Choroid plexus epithelial cell (primary cell): ENCODE data around the gene OR10A6.

ENCODE experiments used
- DNase-seq: peaks from one replicate; pipeline ENCODE4 v3.0.0-alpha.2; 2010; ENCODE audit warnings: low read depth
- H3K4me3 ChIP-seq: 2 replicates; pipeline ENCODE4 v1.5.1; 2011; ENCODE audit warnings: low read depth, mild to moderate bottlenecking, control low read depth, low read length, moderate library complexity
- TF ChIP-seq, protein P1 (sequence below): conservative IDR thresholded peaks from 2 replicates; pipeline ENCODE4 v1.5.1; 2011; ENCODE audit warnings: low read depth, mild to moderate bottlenecking, control low read depth, inconsistent platforms, low read length, moderate library complexity

The OR10A6 gene

DNA sequence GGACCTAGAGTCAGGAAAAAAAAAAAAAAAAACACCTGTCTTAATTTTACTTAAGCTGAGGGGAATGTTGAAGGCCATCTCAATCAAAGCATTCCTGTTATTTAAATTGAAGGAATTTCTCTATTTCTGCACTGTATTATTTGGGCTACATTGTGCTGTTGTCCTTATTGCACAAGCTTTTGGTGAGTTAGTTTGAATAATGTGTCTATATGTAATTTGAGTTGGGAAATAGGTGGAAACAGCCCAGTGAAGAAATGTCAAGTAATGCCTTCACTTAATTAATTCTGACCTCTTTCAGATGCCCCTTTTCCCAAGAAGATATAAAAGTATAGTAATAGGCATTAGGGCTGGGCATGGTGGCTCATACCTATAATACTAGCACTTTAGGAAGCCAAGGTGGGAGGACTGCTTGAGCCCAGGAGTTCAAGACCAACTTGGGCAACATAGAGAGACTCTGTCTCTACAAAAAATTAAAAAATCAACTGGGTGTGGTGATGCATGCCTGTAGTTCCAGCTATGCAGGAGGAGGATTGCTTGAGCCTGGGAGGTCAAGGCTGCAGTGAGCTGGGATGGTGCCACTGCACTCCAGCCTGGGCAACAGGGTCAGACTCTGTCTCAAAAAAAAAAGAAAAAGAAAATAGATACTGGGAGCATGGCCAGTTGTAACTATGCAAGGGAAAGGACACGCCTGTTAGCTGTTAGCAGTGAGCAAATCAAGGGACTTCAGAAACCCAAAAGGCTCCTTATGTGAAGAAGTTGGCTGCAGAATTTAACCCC is 34.9 kb downstream of the OR10A6 start:
- no peak overlapping the region for H3K4me3 ChIP-seq
- DNase-seq, result no peak
- TF ChIP-seq, protein P1, sequence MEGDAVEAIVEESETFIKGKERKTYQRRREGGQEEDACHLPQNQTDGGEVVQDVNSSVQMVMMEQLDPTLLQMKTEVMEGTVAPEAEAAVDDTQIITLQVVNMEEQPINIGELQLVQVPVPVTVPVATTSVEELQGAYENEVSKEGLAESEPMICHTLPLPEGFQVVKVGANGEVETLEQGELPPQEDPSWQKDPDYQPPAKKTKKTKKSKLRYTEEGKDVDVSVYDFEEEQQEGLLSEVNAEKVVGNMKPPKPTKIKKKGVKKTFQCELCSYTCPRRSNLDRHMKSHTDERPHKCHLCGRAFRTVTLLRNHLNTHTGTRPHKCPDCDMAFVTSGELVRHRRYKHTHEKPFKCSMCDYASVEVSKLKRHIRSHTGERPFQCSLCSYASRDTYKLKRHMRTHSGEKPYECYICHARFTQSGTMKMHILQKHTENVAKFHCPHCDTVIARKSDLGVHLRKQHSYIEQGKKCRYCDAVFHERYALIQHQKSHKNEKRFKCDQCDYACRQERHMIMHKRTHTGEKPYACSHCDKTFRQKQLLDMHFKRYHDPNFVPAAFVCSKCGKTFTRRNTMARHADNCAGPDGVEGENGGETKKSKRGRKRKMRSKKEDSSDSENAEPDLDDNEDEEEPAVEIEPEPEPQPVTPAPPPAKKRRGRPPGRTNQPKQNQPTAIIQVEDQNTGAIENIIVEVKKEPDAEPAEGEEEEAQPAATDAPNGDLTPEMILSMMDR, result no peak

DNA sequence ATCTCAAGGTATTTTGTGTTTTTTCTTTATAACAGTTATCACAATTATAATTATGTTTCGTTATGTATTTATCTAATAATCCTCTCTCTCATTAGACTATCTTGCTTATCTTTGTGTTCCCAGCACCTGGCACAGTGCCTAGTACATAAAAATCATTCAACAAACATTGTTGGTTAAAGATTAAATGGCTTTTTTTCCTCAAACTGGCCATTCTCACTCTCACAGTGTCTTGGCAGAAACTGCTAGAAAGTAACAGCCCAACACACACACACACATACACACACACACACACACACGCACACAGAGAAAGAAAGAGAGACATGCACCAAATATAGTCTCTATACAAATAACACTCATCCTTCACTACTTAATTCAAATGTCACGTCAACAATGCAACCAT is 36.8 kb downstream of the OR10A6 start:
- TF ChIP-seq, protein P1, result no peak
- DNase-seq, result no peak
- H3K4me3 ChIP-seq, result no peak overlapping the region

DNA sequence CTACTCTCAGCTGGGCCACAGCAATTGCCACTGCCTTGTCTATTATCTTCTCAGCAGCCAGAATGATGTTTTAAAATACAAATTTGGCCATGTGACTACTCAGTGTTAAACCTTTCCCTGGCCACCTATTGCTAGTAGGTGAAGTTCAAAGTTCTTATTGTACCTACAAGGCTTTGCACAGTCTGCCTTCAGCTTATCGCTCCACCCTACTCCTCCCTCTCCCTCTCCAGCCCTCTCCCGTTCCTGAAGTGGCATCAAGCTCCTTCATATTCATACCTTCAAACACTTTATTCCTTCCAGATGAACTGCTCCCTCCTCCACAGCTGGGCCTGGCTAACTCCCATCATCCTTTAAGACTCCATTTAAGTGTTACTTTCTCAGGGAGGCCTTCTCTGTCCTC is 37.3 kb downstream of the OR10A6 start:
- TF ChIP-seq, protein P1, result no peak
- H3K4me3 ChIP-seq, result no peak overlapping the region
- no peak for DNase-seq

DNA sequence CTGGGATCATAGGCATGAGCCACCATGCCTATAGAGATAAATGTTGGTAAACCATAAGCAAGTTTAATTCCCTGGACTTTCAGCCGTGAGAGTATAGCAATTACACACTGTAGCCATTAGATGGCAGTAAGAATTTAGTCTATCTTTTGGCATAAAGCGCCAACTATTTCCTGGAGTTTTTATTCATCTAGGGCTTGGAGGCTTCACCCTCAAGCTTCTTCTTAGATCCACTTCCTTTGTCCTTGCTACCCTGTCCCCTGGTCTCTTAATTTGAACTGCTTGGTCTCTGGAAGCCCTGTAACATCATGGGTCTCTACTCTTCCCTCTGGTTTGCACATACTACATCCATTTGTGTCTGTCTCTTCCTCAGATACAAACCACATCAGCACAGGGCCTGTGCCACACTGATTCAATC is 38.2 kb downstream of the OR10A6 start:
- peak; percentile 83 for DNase-seq
- no peak overlapping the region for H3K4me3 ChIP-seq
- TF ChIP-seq, protein P1, result peak; percentile 69

DNA sequence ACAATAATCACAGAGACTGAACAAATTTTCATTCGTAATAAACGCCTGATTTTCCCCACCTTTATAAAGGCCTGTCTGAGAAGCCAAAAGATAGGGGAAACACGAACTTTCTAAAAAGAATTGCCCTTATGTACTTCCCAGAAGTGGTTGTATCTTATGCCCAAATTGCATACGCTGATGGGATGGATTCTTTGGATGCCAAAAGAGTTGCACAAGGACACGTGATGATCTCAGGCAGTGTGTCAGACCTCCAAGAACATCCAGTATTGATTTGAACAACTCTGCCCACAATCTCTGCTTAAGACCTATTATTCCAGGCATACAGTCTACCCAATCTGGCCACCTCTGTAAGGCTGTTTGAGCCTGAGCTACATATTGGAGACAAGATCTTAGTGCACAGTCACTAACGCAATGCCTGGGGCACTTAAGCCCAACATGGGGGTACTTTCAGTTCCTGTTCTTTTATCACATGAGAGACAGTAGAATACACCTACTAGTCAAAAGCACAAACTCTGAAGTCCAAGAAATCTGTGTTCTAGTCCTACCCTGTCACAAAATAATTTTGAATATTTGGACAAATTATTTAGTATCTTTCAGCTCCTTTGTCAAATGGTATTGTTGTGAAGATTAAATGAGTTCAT is 38.9 kb downstream of the OR10A6 start:
- no peak overlapping the region for H3K4me3 ChIP-seq
- peak; percentile 84 for DNase-seq
- TF ChIP-seq, protein P1, result no peak

DNA sequence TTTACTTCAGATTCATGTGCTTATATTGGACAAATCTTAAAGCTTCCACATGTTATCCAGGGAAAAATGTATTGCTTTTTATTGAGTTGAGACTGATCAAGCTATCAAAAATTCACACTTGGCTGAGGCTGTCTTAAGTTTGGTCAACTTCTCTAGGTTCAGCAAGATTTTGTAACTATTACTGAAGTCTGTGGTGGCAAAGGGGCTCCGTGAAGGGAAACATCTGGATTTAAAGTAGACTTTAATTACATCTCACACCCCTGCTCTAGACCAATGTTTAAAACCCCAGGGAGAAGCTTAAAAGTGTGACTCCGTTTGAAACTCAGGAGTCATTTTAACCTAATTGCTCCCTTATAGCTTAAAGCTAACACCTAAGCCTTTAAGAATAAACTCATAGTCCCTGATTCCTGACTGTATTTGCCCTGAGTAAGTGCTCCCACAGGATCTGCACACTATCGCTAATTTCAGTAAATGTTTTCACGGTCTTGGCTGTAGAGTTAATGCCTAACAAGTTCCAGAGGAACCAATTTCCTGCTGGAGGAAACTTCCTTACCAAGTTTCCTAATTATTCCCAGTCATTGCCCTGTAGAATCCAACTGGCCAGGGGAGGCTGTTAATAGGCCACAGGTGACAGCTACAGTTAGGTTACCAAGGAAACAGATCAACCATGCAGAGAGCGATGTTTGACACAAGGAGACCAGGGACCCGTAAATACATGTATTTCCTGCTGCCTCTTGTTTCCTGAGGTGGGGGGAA is 40.5 kb downstream of the OR10A6 start:
- H3K4me3 ChIP-seq, result no peak overlapping the region
- TF ChIP-seq, protein P1, result no peak
- DNase-seq, result no peak
